Activated CD8-positive, alpha-beta memory T cell treated with anti-CD3 and anti-CD28 coated beads for 1 hour (primary cell): Measurements from ENCODE around the gene GALNT4.

Experiments
- DNase-seq, 2 donors: peaks; one replicate each; pipeline ENCODE4 v3.0.0-alpha.2; 2020; ENCODE audit warnings: low read depth in 1 of 2; ENCODE audit errors: extremely low read depth in 1 of 2

The GALNT4 gene

GRCh38 chr12:89537389-89537788 is 12.8 kb upstream of the GALNT4 start:
- DNase-seq, result no peak

DNA sequence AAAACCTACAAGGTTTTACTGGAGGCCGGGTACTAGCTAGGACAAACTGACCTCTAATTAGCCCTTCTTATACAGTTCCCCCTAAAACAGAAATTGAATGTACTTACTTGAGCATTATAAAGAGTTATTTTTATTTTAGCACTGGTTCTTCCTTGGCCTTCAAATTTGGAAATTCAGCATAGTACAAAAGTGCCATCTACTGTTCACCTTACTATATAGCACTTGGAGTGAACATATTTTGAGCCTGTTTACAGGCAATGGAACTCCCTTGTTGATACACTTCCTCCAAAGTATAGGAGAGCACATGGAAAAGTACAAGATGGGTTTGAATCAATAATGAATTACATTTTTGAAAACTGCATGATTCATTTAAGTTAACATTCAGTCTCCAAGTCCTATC is 5.1 kb upstream of the GALNT4 start:
- no peak for DNase-seq

DNA sequence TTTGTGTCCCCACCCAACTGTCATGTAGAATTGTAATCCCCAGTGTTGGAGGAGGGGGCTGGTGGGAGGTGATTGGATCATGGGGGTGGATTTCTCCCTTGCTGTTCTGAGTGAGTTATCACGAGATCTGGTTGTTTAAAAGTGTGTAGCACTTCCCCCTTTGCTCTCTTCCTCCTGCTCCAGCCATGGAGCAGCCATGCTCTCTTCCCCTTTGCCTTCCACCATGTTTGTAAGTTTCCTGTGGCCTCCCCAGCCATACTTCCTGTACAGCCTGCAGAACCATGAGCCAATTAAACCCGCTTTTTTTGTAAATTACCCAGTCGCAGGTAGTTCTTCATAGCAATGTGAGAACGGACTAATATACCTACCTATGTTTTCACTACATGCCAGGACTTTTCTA is 3.8 kb upstream of the GALNT4 start:
- DNase-seq, result no peak

GRCh38 chr12:89525824-89526770 is 1.5 kb upstream of the GALNT4 start, which contains the start of gene POC1B:
Gene POC1B (minus strand): TSS chr12:89526047. CDS start chr12:89525895, 152 bp downstream.
- DNase-seq, result peak; percentile 20 to 45

- no peak for DNase-seq
Measured at GRCh38 chr12:89525305-89525823, 768 bp upstream of the GALNT4 start.

GRCh38 chr12:89523843-89524540 is 604 bp downstream of the GALNT4 start:
- DNase-seq, result no peak

GRCh38 chr12:89523393-89523792 is 1.2 kb downstream of the GALNT4 start:
- DNase-seq, result no peak

- DNase-seq, result no peak
Measured at GRCh38 chr12:89521364-89522223, 3.0 kb downstream of the GALNT4 start.

DNA sequence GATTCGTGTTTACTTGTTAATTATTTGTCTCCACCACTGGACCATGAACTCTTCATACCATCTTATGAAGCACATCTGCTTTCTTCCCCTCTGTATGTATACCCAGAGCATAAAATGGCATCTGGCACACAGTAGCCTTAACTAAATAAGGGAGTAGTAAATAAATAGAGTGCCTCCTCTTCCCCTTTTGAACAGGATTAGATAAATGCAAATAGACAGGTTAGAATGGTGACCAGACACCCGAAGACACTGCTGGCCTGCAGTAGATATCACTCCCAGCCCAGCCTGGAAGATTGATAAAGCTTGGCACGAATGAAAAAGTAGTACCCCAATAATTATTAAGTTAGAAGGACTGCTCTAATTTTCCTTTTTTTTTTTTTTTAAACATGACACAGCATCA is 6.9 kb downstream of the GALNT4 start:
- DNase-seq, result no peak

GRCh38 chr12:89516633-89517032 is 8.0 kb downstream of the GALNT4 start:
- DNase-seq, result no peak

- DNase-seq, result no peak
Measured at GRCh38 chr12:89514751-89515150, 9.8 kb downstream of the GALNT4 start.

GRCh38 chr12:89513544-89513943 is 11.1 kb downstream of the GALNT4 start:
- no peak for DNase-seq

GRCh38 chr12:89507015-89507824 is 17.4 kb downstream of the GALNT4 start:
- DNase-seq, result no peak

GRCh38 chr12:89506050-89506449 is 18.5 kb downstream of the GALNT4 start:
- DNase-seq, result no peak

- no peak for DNase-seq
Measured at GRCh38 chr12:89504560-89505346, 19.8 kb downstream of the GALNT4 start.

- no peak for DNase-seq
Measured at GRCh38 chr12:89501793-89502192, 22.8 kb downstream of the GALNT4 start.

DNA sequence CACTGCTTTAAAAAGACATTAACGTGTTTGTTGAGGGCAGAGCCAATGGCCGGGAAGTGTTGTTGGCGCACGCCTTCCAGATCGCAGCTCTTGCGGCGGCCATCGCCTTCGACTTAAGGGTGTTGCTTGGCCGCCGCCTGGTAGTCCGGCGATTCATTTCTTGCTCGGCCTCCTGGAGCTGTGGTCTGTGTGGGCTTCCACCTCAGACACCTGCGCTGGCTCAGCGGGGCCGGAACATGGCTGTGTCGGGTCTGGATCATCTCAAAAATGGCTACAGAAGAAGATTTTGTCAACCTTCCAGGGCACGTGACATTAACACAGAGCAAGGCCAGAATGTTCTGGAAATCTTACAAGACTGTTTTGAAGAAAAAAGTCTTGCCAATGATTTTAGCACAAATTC is 24.7 kb downstream of the GALNT4 start:
- DNase-seq, result no peak

GRCh38 chr12:89497467-89497866 is 27.1 kb downstream of the GALNT4 start:
- DNase-seq, result no peak

DNA sequence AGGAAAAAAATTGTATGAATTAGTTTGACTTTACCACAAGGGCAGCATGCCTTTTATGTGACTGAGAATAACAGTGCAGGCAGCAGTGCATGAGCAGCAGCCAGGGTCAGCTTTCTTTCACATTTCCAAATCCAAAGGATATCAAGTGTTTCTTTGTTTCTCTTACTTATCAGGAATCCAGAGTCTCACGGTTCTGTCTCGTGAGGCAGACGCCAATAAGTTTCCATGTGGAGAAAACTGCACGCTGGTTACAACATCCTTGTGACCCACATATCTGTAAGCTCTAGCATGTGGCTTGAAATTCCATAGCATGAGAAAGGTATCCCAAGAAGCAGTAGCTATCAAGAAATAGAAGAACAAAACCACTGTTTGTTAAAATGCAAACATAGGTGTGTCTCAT is 27.6 kb downstream of the GALNT4 start:
- no peak for DNase-seq
